ENCODE data around the gene OXNAD1. TPM values are rescaled to one million over a fixed set of nuclear protein-coding genes. Genes with fewer than 3 reads are reported as not detected.

Gene OXNAD1
- total and polyA plus RNA-seq, 2 of the 13 experiments (the other 11 are each of a cell fraction or from before 2014, with no cell fraction given): 9.9 to 18.8 TPM

DNA sequence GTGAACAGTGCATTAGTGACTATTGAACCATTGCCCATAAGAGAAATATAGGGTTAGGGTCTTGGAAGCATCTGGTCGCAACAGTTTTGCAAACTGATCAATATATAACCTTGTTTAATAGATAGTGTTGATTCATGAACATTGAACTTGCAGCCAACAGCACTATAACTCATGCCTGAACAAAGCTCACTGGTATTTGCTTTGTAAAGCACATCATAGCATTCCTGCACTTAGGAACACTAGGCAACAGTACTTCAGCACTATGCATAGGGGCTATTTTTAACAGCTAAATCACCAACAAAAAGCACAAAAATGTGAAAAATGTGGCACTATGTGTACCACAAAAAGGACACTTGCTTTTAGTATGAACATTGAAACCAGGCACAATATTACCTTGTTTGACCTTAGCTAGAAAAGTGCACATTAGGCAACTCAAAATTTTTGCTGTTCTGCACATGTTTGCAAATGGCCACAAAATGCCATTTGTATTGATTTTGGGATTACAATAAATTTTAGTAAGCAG lies 68.0 kb downstream of the OXNAD1 start (continued):
- no peak for TF ChIP-seq SCMH1 (CRISPR knock-in tag; IDR thresholded peaks at IDR 0.05; ENCODE audit: borderline replicate concordance)
- TF ChIP-seq MXD4 (CRISPR knock-in tag; IDR thresholded peaks at IDR 0.05): no peak
- TF ChIP-seq CEBPG (CRISPR knock-in tag; IDR thresholded peaks at IDR 0.05): peak; percentile 68
- TF ChIP-seq MIER3 (CRISPR knock-in tag; IDR thresholded peaks at IDR 0.05; ENCODE audit: borderline replicate concordance): peak; percentile 35; the same call in 1 of the 2 replicates
- TF ChIP-seq, protein P1, sequence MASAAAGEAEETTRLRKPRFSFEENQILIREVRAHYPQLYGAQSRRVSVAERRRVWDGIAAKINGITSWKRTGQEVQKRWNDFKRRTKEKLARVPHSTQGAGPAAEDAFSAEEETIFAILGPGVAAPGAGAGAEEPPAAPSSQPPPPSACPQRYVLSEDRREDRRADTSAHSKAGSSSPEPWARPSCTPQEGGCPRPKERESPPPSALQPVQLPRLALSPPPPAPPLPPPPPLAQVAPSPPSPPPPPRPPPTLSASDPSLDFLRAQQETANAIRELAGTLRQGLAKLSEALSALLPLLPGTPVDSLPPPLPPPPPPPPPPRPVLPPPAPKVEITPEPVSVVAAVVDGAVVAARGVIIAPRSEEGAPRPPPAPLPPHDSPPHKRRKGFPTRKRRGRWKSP (CRISPR knock-in tag; IDR thresholded peaks at IDR 0.05): no peak
- TF ChIP-seq, protein P2, sequence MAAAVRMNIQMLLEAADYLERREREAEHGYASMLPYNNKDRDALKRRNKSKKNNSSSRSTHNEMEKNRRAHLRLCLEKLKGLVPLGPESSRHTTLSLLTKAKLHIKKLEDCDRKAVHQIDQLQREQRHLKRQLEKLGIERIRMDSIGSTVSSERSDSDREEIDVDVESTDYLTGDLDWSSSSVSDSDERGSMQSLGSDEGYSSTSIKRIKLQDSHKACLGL (CRISPR knock-in tag; IDR thresholded peaks at IDR 0.05): no peak
- no peak for TF ChIP-seq ZFAT (CRISPR knock-in tag; conservative IDR thresholded peaks at IDR 0.05)
- TF ChIP-seq ZNF234 (CRISPR knock-in tag; conservative IDR thresholded peaks at IDR 0.05): no peak
- TF ChIP-seq ZSCAN30 (CRISPR knock-in tag; IDR thresholded peaks at IDR 0.05): no peak
- no peak for TF ChIP-seq BRCA1 (CRISPR knock-in tag; IDR thresholded peaks at IDR 0.05)
- TF ChIP-seq ZNF615 (CRISPR knock-in tag; IDR thresholded peaks at IDR 0.05; ENCODE audit: borderline replicate concordance): 0 out of 2 replicates have a peak, but pooled peaks have one; percentile 50
- TF ChIP-seq HMGA1 (CRISPR knock-in tag; conservative IDR thresholded peaks at IDR 0.05): no peak
- TF ChIP-seq EP300 (IDR thresholded peaks at IDR 0.05; ENCODE audit: low read depth in 2 of 2, low read length in 2 of 2): peak; percentile 85 to 91; a peak in 3 of 4 replicates
- TF ChIP-seq EP300 (CRISPR knock-in tag; IDR thresholded peaks at IDR 0.05; ENCODE audit: borderline replicate concordance): peak; percentile 92
- TF ChIP-seq ZNF557 (CRISPR knock-in tag; IDR thresholded peaks at IDR 0.05): no peak
- TF ChIP-seq NFE2L2 (IDR thresholded peaks at IDR 0.05; ENCODE audit: low read length): peak; percentile 1; the same call in 1 of the 2 replicates
- TF ChIP-seq, protein P3, sequence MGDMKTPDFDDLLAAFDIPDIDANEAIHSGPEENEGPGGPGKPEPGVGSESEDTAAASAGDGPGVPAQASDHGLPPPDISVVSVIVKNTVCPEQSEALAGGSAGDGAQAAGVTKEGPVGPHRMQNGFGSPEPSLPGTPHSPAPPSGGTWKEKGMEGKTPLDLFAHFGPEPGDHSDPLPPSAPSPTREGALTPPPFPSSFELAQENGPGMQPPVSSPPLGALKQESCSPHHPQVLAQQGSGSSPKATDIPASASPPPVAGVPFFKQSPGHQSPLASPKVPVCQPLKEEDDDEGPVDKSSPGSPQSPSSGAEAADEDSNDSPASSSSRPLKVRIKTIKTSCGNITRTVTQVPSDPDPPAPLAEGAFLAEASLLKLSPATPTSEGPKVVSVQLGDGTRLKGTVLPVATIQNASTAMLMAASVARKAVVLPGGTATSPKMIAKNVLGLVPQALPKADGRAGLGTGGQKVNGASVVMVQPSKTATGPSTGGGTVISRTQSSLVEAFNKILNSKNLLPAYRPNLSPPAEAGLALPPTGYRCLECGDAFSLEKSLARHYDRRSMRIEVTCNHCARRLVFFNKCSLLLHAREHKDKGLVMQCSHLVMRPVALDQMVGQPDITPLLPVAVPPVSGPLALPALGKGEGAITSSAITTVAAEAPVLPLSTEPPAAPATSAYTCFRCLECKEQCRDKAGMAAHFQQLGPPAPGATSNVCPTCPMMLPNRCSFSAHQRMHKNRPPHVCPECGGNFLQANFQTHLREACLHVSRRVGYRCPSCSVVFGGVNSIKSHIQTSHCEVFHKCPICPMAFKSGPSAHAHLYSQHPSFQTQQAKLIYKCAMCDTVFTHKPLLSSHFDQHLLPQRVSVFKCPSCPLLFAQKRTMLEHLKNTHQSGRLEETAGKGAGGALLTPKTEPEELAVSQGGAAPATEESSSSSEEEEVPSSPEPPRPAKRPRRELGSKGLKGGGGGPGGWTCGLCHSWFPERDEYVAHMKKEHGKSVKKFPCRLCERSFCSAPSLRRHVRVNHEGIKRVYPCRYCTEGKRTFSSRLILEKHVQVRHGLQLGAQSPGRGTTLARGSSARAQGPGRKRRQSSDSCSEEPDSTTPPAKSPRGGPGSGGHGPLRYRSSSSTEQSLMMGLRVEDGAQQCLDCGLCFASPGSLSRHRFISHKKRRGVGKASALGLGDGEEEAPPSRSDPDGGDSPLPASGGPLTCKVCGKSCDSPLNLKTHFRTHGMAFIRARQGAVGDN (CRISPR knock-in tag; IDR thresholded peaks at IDR 0.05): no peak
- no peak for TF ChIP-seq CBX2 (IDR thresholded peaks at IDR 0.05; ENCODE audit: low read depth, low read length)
- no peak for TF ChIP-seq CBX2 (CRISPR knock-in tag; IDR thresholded peaks at IDR 0.05; ENCODE audit: low read depth)
- TF ChIP-seq, protein P4, sequence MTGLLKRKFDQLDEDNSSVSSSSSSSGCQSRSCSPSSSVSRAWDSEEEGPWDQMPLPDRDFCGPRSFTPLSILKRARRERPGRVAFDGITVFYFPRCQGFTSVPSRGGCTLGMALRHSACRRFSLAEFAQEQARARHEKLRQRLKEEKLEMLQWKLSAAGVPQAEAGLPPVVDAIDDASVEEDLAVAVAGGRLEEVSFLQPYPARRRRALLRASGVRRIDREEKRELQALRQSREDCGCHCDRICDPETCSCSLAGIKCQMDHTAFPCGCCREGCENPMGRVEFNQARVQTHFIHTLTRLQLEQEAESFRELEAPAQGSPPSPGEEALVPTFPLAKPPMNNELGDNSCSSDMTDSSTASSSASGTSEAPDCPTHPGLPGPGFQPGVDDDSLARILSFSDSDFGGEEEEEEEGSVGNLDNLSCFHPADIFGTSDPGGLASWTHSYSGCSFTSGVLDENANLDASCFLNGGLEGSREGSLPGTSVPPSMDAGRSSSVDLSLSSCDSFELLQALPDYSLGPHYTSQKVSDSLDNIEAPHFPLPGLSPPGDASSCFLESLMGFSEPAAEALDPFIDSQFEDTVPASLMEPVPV (CRISPR knock-in tag; IDR thresholded peaks at IDR 0.05): 0 out of 2 replicates have a peak, but pooled peaks have one; percentile 32
- no peak for TF ChIP-seq ZC3H4 (CRISPR knock-in tag; IDR thresholded peaks at IDR 0.05; ENCODE audit: borderline replicate concordance)
- TF ChIP-seq KAT8 (CRISPR knock-in tag; IDR thresholded peaks at IDR 0.05): peak; percentile 44; the same call in 1 of the 2 replicates
- TF ChIP-seq, protein P5, sequence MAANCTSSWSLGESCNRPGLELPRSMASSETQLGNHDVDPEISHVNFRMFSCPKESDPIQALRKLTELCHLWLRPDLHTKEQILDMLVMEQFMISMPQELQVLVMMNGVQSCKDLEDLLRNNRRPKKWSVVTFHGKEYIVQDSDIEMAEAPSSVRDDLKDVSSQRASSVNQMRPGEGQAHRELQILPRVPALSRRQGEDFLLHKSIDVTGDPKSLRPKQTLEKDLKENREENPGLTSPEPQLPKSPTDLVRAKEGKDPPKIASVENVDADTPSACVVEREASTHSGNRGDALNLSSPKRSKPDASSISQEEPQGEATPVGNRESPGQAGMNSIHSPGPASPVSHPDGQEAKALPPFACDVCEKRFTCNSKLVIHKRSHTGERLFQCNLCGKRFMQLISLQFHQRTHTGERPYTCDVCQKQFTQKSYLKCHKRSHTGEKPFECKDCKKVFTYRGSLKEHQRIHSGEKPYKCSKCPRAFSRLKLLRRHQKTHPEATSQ (CRISPR knock-in tag; IDR thresholded peaks at IDR 0.05; ENCODE audit: borderline replicate concordance): peak; percentile 60; the same call in 1 of the 2 replicates

Data from HepG2 (cell line).